Mesodermal cell (in vitro differentiated cells): ENCODE data around the gene KRTAP5-4.
"Not testable (repeated sequence)": the region's sequence is repeated elsewhere in the genome, so short reads cannot be mapped to it uniquely, and the experiment has no call there.

ENCODE experiments used
- H3K27ac ChIP-seq: 2 replicates; pipeline ENCODE4 v1.7.0; 2013; ENCODE audit warnings: mild to moderate bottlenecking, low read depth, low read length, moderate library complexity; ENCODE audit not compliant: severe bottlenecking
- H3K36me3 ChIP-seq: 2 replicates; pipeline ENCODE4 v1.7.1; 2013; ENCODE audit warnings: mild to moderate bottlenecking, low read length, moderate library complexity; ENCODE audit not compliant: control insufficient read depth, insufficient read depth
- H3K4me1 ChIP-seq: one replicate; pipeline ENCODE4 v1.7.1; 2013; ENCODE audit warnings: mild to moderate bottlenecking, low read length; ENCODE audit not compliant: insufficient read depth, control insufficient read depth, poor library complexity, severe bottlenecking
- H3K4me3 ChIP-seq: 2 replicates; pipeline ENCODE4 v1.7.0; 2013; ENCODE audit warnings: low read length, control low read depth, mild to moderate bottlenecking; ENCODE audit not compliant: insufficient read depth, poor library complexity, severe bottlenecking; ENCODE audit errors: extremely low read depth
- H3K9me3 ChIP-seq: 2 replicates; pipeline ENCODE4 v1.7.1; 2013; ENCODE audit warnings: mild to moderate bottlenecking, low read length, moderate library complexity; ENCODE audit not compliant: control insufficient read depth
- WGBS, 2 experiments: methylation state at CpG; one replicate each; pipeline ENCODE4 v1.1.5; 2013; ENCODE audit warnings: missing lambda C conversion rate in 2 of 2; ENCODE audit not compliant: insufficient coverage in 2 of 2; 5-methylcytosine and 5-hydroxymethylcytosine counted together

Gene KRTAP5-4

DNA sequence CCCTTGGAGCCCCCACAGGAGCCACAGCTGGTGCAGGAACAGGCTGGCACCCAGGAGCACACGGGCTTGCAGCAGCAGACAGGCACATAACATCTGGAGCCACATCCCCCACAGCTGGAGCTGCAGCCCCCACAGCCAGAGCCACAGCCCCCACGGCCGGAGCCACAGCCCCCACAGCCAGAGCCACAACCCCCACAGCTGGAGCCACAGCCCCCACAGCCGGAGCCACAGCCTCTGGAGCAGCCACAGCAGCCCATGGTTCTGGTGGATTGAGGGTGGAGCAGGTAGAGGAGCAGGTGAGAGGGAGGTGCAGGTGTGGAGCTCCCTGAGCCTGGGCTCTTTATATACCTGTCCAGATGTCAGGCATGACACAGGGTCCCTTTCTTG lies 24.0 kb downstream of the KRTAP5-4 start, which contains the start of gene KRTAP5-2:
Gene KRTAP5-2 (minus strand): TSS at position 301 of the 387 bp plus-strand sequence. CDS start 44 bp downstream, at position 257.
- no peaks in the 10 kb centered on the region for H3K4me1 ChIP-seq
- H3K27ac ChIP-seq = no peak within 1 kb of the TSS
- 75% methylated on average over 1 of the region's 4 CpGs; no CpG with 5 or more reads in 1 of the 2 experiments for WGBS, 2 experiments
- H3K9me3 ChIP-seq = no peaks in the 10 kb centered on the region
- no peaks in the 10 kb centered on the region for H3K36me3 ChIP-seq
- no peak within 1 kb of the TSS for H3K4me3 ChIP-seq

GRCh38 chr11:1597331-1597993 lies 24.5 kb downstream of the KRTAP5-4 start:
- WGBS, 2 experiments = 84 to 90% methylated on average over 10 of the region's 10 CpGs

DNA sequence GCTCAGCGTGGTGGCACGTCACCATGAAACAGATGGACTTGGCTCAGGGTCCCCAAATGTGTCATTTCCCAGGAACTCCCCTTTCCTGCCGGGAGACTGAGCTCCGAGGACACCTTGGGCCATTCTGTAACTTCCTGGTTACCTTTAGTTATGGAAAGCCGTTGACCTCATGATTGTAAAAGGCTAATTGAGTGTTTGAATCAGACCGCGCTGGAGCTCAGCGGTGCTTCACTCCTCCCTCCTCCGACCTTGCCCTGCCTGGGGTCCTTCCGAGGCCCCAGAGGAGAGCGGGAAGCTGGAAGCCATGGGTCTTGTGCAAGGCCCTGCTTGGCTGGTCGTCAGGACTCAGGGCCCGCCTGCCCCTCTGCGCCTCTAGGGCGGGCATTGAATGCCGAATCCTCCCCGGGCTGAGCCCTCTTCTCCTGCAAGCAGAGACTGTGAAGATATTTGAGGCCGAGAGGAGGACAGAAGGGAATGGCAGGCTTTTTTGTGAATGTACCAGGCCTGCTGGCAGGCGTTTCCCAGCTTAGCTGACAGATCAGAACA lies 25.3 kb downstream of the KRTAP5-4 start:
- WGBS, 2 experiments = 50 to 74% methylated on average over 6 to 15 of the region's 19 CpGs
- not testable (repeated sequence) for H3K4me1 ChIP-seq, H3K27ac ChIP-seq, H3K36me3 ChIP-seq, H3K9me3 ChIP-seq, H3K4me3 ChIP-seq

More at GRCh38 chr11:1597331-1597993, 24.5 kb downstream of the KRTAP5-4 start:
- Histone ChIP-seq H3K27ac (no peak overlapping the region), H3K4me1 (no peaks in the 10 kb centered on the region), H3K9me3 (no peaks in the 10 kb centered on the region), H3K36me3 (no peaks in the 10 kb centered on the region), H3K4me3 (no peak overlapping the region)

GRCh38 chr11:1595994-1596575 lies 25.9 kb downstream of the KRTAP5-4 start:
- H3K4me1 ChIP-seq, H3K27ac ChIP-seq, H3K9me3 ChIP-seq, H3K36me3 ChIP-seq, H3K4me3 ChIP-seq: not testable (repeated sequence)
- 75 to 83% methylated on average over 6 to 11 of the region's 11 CpGs for WGBS, 2 experiments

- Histone ChIP-seq H3K27ac (no peak overlapping the region), H3K36me3 (no peaks in the 10 kb centered on the region), H3K4me1 (no peaks in the 10 kb centered on the region), H3K4me3 (no peak overlapping the region), H3K9me3 (no peaks in the 10 kb centered on the region)
- 85 to 98% methylated on average over 7 to 8 of the region's 9 CpGs for WGBS, 2 experiments
Observed at GRCh38 chr11:1592628-1593027, 29.3 kb downstream of the KRTAP5-4 start.

GRCh38 chr11:1589996-1590395 lies 31.9 kb downstream of the KRTAP5-4 start:
- Histone ChIP-seq H3K4me3 (no peak overlapping the region), H3K9me3 (no peaks in the 10 kb centered on the region), H3K4me1 (no peaks in the 10 kb centered on the region), H3K36me3 (no peaks in the 10 kb centered on the region), H3K27ac (no peak overlapping the region)
- WGBS, 2 experiments = 84 to 96% methylated on average over 6 of the region's 6 CpGs

DNA sequence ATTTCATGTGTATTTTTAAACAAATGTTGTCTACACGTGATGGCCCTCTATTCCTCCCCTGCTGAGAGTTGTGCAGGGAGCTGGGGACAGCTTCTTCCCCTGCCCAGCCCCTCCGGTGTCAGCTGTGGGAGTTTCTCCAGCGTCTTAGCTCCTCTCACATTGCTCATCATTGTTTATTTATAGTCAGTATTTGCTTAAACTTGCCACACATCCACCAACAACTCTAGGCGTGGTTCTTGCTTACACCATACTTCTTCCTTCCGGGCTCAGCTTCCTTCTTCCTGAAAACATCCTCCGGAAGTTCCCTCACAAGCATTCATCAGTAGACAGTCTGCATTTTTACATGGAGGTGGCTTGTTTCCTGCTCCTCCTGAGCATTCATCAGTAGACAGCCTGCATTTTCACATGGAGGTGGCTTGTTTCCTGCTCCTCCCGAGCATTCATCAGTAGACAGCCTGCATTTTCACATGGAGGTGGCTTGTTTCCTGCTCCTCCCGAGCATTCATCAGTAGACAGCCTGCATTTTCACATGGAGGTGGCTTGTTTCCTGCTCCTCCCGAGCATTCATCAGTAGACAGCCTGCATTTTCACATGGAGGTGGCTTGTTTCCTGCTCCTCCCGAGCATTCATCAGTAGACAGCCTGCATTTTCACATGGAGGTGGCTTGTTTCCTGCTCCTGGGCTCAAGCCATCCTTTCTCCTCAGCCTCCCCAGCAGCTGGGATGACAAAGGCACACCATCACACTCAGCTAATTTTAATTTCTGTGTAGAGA lies 32.6 kb downstream of the KRTAP5-4 start:
- not testable (repeated sequence) for H3K27ac ChIP-seq, H3K4me1 ChIP-seq, H3K9me3 ChIP-seq, H3K36me3 ChIP-seq, H3K4me3 ChIP-seq
- 64 to 79% methylated on average over 3 to 5 of the region's 10 CpGs for WGBS, 2 experiments

GRCh38 chr11:1586699-1587098 lies 35.2 kb downstream of the KRTAP5-4 start:
- Histone ChIP-seq H3K4me1 (no peaks in the 10 kb centered on the region), H3K36me3 (no peaks in the 10 kb centered on the region), H3K4me3 (no peak overlapping the region), H3K9me3 (no peaks in the 10 kb centered on the region), H3K27ac (no peak overlapping the region)
- WGBS, 2 experiments = no CpG with 5 or more reads among the region's 2 CpGs

DNA sequence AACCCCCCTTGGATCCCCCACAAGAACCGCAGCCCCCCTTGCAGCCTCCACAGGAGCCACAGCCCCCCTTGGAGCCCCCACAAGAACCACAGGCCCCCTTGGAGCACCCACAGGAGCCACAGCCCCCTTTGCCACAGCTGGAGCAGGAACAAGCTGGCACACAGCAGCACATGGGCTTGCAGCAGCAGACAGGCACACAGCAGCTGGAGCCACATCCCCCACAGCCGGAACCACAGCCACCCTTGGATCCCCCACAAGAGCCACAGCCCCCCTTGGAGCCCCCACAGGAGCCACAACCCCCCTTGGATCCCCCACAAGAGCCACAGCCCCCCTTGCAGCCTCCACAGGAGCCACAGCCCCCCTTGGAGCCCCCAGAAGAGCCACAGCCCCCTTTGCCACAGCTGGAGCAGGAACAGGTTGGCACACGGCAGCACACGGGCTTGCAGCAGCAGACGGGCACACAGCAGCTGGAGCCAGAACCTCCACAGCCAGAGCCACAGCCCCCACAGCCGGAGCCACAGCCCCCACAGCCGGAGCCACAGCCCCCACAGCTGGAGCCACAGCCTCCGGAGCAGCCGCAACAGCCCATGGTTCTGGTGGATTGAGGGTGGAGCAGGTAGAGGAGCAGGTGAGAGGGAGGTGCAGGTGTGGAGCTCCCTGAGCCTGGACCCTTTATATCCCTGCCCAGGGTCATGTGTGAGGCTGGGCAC lies 37.1 kb downstream of the KRTAP5-4 start, which contains the start of gene KRTAP5-1:
Gene KRTAP5-1 (minus strand): TSS at position 623 of the 710 bp plus-strand sequence. CDS start 34 bp downstream, at position 589.
- not testable (repeated sequence) for H3K4me3 ChIP-seq, H3K27ac ChIP-seq, H3K36me3 ChIP-seq, H3K4me1 ChIP-seq, H3K9me3 ChIP-seq
- WGBS, 2 experiments = 83 to 97% methylated on average over 2 to 6 of the region's 9 CpGs

DNA sequence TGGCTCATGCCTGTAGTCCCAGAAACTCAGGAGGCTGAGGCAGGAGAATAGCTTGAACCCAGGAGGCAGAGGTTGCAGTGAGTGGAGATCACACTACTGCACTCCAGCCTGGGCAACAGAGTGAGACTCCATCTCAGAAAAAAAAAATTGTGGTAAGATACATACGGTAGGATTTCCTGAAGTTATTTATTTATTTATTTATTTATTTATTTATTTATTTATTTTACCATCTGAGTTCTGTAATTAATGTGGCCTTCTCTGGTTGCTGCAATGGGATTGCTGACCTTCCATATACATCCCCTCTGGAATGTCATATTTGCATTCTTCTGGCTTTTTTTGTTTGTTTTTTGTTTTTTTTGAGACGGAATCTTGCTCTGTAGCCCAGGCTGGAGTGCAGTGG lies 39.0 kb downstream of the KRTAP5-4 start:
- WGBS, 2 experiments = 100% methylated on average over 1 of the region's 2 CpGs; no CpG with 5 or more reads in 1 of the 2 experiments
- not testable (repeated sequence) for H3K4me3 ChIP-seq, H3K27ac ChIP-seq, H3K4me1 ChIP-seq, H3K36me3 ChIP-seq
- H3K9me3 ChIP-seq = peaks cover 12% of the 10 kb centered on the region
